ENCODE results near the gene DEF6. TPM values are rescaled to one million over a fixed set of nuclear protein-coding genes. Genes with fewer than 3 reads are reported as not detected.

DEF6 gene
- total RNA-seq, 3 donors from 2014 or later (not counting 1 experiment from before 2014, with no cell fraction given), result 232 to 297 (median 241) TPM

- Mint-ChIP-seq H3K4me1 (peaks cover 46 to 52% of the 10 kb centered on the region in 2 donors), H3K27ac (no peak overlapping the region), H3K9me3 (no peaks in the 10 kb centered on the region), H3K27me3 (ENCODE audit: low read depth in 2 of 2) (no peaks in the 10 kb centered on the region), H3K36me3 (no peaks in the 10 kb centered on the region), H3K4me3 (no peak overlapping the region)
- H3K27me3 ChIP-seq (ENCODE audit: control insufficient read depth, insufficient read depth, low read length), result no peaks in the 10 kb centered on the region
- H3K9me3 ChIP-seq (ENCODE audit: control insufficient read depth, insufficient read depth, low read length), result no peaks in the 10 kb centered on the region
- no peak overlapping the region for H3K27ac ChIP-seq (ENCODE audit: low read length)
- H3K36me3 ChIP-seq (ENCODE audit: control insufficient read depth, insufficient read depth, low read length), result peaks cover 2% of the 10 kb centered on the region
- WGBS (ENCODE audit: insufficient coverage), result 96% methylated on average over 6 of the region's 6 CpGs
- H3K4me1 ChIP-seq (ENCODE audit: control insufficient read depth, insufficient read depth, low read length), result peaks cover 27% of the 10 kb centered on the region
- DNase-seq (no peak), ATAC-seq (no peak)
- no peak for TF ChIP-seq CTCF (IDR thresholded peaks at IDR 0.05)
- H3K4me3 ChIP-seq (ENCODE audit: low read length), result no peak overlapping the region
- intact Hi-C loops (cut with micrococcal nuclease), result no loop called here
Measured at GRCh38 chr6:35365594-35366203, 68.1 kb downstream of the DEF6 start.

GRCh38 chr6:35366204-35366596 lies 68.6 kb downstream of the DEF6 start:
- Histone ChIP-seq H3K4me1 (ENCODE audit: control insufficient read depth, insufficient read depth, low read length) (peaks cover 32% of the 10 kb centered on the region), H3K9me3 (ENCODE audit: control insufficient read depth, insufficient read depth, low read length) (no peaks in the 10 kb centered on the region), H3K27ac (ENCODE audit: low read length) (no peak overlapping the region), H3K27me3 (ENCODE audit: control insufficient read depth, insufficient read depth, low read length) (no peaks in the 10 kb centered on the region), H3K4me3 (ENCODE audit: low read length) (no peak overlapping the region), H3K36me3 (ENCODE audit: control insufficient read depth, insufficient read depth, low read length) (peaks cover 2% of the 10 kb centered on the region)
- H3K4me3 Mint-ChIP-seq, result no peak overlapping the region
- H3K36me3 Mint-ChIP-seq, result no peaks in the 10 kb centered on the region
- no peaks in the 10 kb centered on the region for H3K27me3 Mint-ChIP-seq (ENCODE audit: low read depth in 2 of 2)
- H3K4me1 Mint-ChIP-seq, result peaks cover 51 to 57% of the 10 kb centered on the region in 2 donors
- no peak for TF ChIP-seq CTCF (IDR thresholded peaks at IDR 0.05)
- DNase-seq, result no peak
- no peak for ATAC-seq
- H3K27ac Mint-ChIP-seq, result no peak overlapping the region
- intact Hi-C loops (cut with micrococcal nuclease), result no loop called here
- H3K9me3 Mint-ChIP-seq, result no peaks in the 10 kb centered on the region

GRCh38 chr6:35367646-35368037 lies 70.0 kb downstream of the DEF6 start:
- ATAC-seq (no peak), DNase-seq (no peak)
- Histone ChIP-seq H3K9me3 (ENCODE audit: control insufficient read depth, insufficient read depth, low read length) (no peaks in the 10 kb centered on the region), H3K36me3 (ENCODE audit: control insufficient read depth, insufficient read depth, low read length) (no peaks in the 10 kb centered on the region), H3K4me1 (ENCODE audit: control insufficient read depth, insufficient read depth, low read length) (peaks cover 38% of the 10 kb centered on the region), H3K27me3 (ENCODE audit: control insufficient read depth, insufficient read depth, low read length) (no peaks in the 10 kb centered on the region), H3K27ac (ENCODE audit: low read length) (no peak overlapping the region), H3K4me3 (ENCODE audit: low read length) (no peak overlapping the region)
- Mint-ChIP-seq H3K4me1 (peaks cover 55 to 58% of the 10 kb centered on the region in 2 donors), H3K4me3 (no peak overlapping the region), H3K9me3 (no peaks in the 10 kb centered on the region), H3K27me3 (ENCODE audit: low read depth in 2 of 2) (no peaks in the 10 kb centered on the region), H3K27ac (peak overlapping the region in 1 of 2 donors; percentile 68), H3K36me3 (no peaks in the 10 kb centered on the region)
- TF ChIP-seq CTCF (IDR thresholded peaks at IDR 0.05), result no peak
- WGBS (ENCODE audit: insufficient coverage), result 97% methylated on average over 5 of the region's 5 CpGs
- intact Hi-C loops (cut with micrococcal nuclease), result no loop called here
